Neural crest cell (in vitro differentiated cells): ENCODE results near the gene GTF2IRD1. TPM values are rescaled to one million over a fixed set of nuclear protein-coding genes. Genes with fewer than 3 reads are reported as not detected.

Experiments used
- DNase-seq: peaks from one replicate; pipeline ENCODE4 v3.0.0; 2021; ENCODE audit warnings: low read depth, mixed read lengths, low spot score
- H3K27ac Mint-ChIP-seq: one replicate; pipeline ENCODE4 v1.8.0; 2021; ENCODE audit warnings: mild to moderate bottlenecking, mixed read lengths; ENCODE audit not compliant: unreplicated experiment
- H3K27me3 Mint-ChIP-seq: 2 replicates; pipeline ENCODE4 v1.8.0; 2021; ENCODE audit warnings: low read depth, mild to moderate bottlenecking, mixed read lengths
- H3K36me3 Mint-ChIP-seq: 2 replicates; pipeline ENCODE4 v1.8.0; 2021; ENCODE audit warnings: low read depth, mild to moderate bottlenecking, mixed read lengths
- H3K4me1 Mint-ChIP-seq: 2 replicates; pipeline ENCODE4 v1.8.0; 2021; ENCODE audit warnings: mixed read lengths
- H3K4me3 Mint-ChIP-seq: one replicate; pipeline ENCODE4 v1.8.0; 2021; ENCODE audit warnings: mild to moderate bottlenecking, mixed read lengths
- H3K9me3 Mint-ChIP-seq: 2 replicates; pipeline ENCODE4 v1.8.0; 2021; ENCODE audit warnings: mixed read lengths
- total RNA-seq: library from RNA; stranded (reverse); gene quantifications from 2 replicates; pipeline ENCODE4 v1.2.1, GENCODE V29; 2021
- TF ChIP-seq, protein P1 (sequence below): fragments of 200-600 bp; sonication (generic); conservative IDR thresholded peaks from 2 replicates; pipeline ENCODE4 v1.5.0; 2021; ENCODE audit warnings: antibody characterized with exemption, mild to moderate bottlenecking

GTF2IRD1 gene
- total RNA-seq, 1 donor from 2014 or later: 50.1 TPM

- H3K27ac Mint-ChIP-seq: no peak overlapping the region
- no peaks in the 10 kb centered on the region for H3K9me3 Mint-ChIP-seq
These were observed 165.6 kb downstream of the GTF2IRD1 start for GRCh38 chr7:74619235-74619860.

DNA sequence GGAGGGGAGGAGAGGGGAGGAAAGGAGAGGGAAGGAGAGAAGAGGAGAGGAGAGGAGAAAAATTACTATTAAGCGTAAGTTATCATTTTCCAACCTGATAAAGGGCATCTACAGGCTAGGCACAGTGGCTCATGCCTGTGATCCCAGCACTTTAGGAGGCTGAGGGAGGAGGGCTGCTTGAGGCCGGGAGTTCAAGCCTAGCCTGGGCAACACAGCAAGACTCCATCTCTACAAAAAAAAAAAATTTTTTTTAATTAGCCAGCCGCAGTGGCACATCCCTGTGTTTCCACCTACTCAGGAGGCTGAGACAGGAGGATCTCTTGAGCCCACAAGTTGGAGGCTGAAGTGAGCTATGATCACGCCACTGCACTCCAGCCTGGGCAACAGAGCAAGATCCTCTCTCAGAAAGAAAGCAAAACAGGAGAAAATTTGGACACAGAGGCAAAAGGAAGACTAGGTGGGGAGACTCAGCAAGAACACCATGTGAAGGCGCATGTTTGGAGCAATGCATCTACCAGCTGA, 168.6 kb downstream of the GTF2IRD1 start:
- H3K4me3 Mint-ChIP-seq: no peak overlapping the region
- TF ChIP-seq, protein P1, sequence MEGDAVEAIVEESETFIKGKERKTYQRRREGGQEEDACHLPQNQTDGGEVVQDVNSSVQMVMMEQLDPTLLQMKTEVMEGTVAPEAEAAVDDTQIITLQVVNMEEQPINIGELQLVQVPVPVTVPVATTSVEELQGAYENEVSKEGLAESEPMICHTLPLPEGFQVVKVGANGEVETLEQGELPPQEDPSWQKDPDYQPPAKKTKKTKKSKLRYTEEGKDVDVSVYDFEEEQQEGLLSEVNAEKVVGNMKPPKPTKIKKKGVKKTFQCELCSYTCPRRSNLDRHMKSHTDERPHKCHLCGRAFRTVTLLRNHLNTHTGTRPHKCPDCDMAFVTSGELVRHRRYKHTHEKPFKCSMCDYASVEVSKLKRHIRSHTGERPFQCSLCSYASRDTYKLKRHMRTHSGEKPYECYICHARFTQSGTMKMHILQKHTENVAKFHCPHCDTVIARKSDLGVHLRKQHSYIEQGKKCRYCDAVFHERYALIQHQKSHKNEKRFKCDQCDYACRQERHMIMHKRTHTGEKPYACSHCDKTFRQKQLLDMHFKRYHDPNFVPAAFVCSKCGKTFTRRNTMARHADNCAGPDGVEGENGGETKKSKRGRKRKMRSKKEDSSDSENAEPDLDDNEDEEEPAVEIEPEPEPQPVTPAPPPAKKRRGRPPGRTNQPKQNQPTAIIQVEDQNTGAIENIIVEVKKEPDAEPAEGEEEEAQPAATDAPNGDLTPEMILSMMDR: no peak
- no peak overlapping the region for H3K27ac Mint-ChIP-seq

More at GRCh38 chr7:74619235-74619860, 165.6 kb downstream of the GTF2IRD1 start:
- Mint-ChIP-seq H3K4me3 (no peak overlapping the region), H3K36me3 (no peaks in the 10 kb centered on the region), H3K4me1 (peaks cover 17% of the 10 kb centered on the region), H3K27me3 (no peaks in the 10 kb centered on the region)
- DNase-seq: no peak
- TF ChIP-seq, protein P1: no peak

DNA sequence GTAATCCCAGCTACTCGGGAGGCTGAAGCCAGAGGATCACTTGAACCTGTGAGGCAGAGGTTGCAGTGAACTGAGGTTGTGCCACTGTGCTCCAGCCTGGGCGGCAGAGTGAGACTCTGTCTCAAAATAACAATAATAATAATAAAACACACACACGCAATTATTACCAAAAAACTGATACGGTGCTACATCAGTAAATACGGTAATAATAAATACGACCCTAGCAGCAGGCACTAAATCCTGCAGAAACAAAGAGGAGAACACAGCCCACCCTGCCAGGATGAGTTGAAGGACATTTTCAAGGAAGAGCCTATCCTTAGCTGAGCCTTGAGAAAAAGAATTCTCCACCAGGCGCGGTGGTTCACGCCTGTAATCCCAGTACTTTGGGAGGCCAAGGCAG, 169.4 kb downstream of the GTF2IRD1 start:
- Mint-ChIP-seq H3K9me3 (no peaks in the 10 kb centered on the region), H3K27ac (no peak overlapping the region), H3K4me3 (no peak overlapping the region)

More for the DNA sequence above, 168.6 kb downstream of the GTF2IRD1 start:
- no peak for DNase-seq
- Mint-ChIP-seq H3K4me1 (peaks cover 15% of the 10 kb centered on the region), H3K36me3 (no peaks in the 10 kb centered on the region), H3K27me3 (no peaks in the 10 kb centered on the region), H3K9me3 (no peaks in the 10 kb centered on the region)

DNA sequence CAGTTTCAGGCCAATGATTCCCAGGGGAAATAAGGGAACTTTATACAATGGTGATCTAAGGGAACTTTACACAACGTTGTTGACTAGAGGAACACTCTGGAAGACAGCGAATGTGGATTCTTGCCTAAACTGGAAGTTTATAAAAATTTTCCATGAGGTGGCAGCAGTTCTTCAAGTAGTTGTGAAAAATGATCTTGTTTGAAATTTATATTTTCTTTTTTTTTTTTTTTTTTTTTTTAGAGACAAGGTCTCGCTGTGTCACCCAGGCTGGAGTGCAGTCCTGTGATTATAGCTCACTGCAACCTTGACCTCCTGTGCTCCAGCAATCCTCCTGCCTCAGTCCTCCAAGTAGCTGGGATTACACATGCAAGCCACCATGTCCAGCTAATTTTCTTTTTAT, 171.7 kb downstream of the GTF2IRD1 start:
- no peaks in the 10 kb centered on the region for H3K9me3 Mint-ChIP-seq
- H3K36me3 Mint-ChIP-seq: no peaks in the 10 kb centered on the region
- no peak overlapping the region for H3K4me3 Mint-ChIP-seq
- TF ChIP-seq, protein P1: no peak
- no peak overlapping the region for H3K27ac Mint-ChIP-seq
- peaks cover 20% of the 10 kb centered on the region for H3K4me1 Mint-ChIP-seq
- no peaks in the 10 kb centered on the region for H3K27me3 Mint-ChIP-seq
- DNase-seq: no peak

More for the DNA sequence above, 169.4 kb downstream of the GTF2IRD1 start:
- peaks cover 19% of the 10 kb centered on the region for H3K4me1 Mint-ChIP-seq
- no peak for DNase-seq
- no peaks in the 10 kb centered on the region for H3K27me3 Mint-ChIP-seq
- no peaks in the 10 kb centered on the region for H3K36me3 Mint-ChIP-seq
- TF ChIP-seq, protein P1: no peak

DNA sequence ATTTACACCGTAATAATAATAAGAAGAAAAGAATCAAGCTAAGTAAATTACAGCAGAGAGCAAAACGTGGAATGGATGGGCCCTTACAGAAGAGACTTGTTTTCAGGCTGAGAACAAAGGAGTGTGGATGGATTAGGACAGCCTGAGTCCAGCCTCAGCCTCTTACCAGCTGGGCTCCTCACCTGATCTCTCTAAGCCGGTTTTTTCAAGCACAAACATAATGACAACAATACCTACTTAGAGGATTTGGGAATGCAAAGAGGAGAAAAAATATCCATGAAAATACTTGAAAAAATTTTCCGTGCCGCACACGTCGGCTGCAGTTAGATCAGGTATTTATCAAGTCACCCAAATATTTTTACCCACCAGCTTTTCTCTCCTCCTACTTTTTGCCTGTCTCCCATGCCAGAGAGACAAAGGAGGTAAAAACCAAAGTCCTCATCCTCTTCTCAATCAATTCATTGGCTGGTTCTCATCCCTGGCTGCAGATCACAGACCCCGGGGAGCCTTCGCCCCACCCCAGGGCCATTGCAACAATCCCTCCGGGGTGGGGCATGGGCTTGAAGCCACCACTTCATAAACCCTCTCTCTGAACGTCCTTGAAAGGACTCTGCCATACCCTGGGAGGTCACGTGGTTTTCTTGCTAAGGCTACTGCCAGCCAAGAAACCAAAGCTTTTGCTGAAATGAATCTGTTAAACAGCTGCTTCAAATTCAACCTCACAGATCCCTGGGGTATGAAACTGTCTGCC, 174.1 kb downstream of the GTF2IRD1 start:
- H3K36me3 Mint-ChIP-seq: no peaks in the 10 kb centered on the region
- H3K4me3 Mint-ChIP-seq: no peak overlapping the region

More for the DNA sequence above, 174.1 kb downstream of the GTF2IRD1 start:
- Mint-ChIP-seq H3K27me3 (no peaks in the 10 kb centered on the region), H3K27ac (peak overlapping the region; percentile 67), H3K4me1 (peaks cover 20% of the 10 kb centered on the region), H3K9me3 (no peaks in the 10 kb centered on the region)
- TF ChIP-seq, protein P1: no peak
- DNase-seq: no peak
